H1 (cell line): Measurements from ENCODE around the gene ELFN2. TPM values are rescaled to one million over a fixed set of nuclear protein-coding genes. Genes with fewer than 3 reads are reported as not detected.

Source experiments
- CTCF ChIA-PET: fragments of 300-600 bp; sonication (Branson Sonifier 250); formaldehyde crosslinking; loops from one replicate; lab custom pipeline; 2021; ENCODE audit not compliant: partially characterized antibody; lab: Charles Lee
- POLR2A ChIA-PET: fragments of 300-600 bp; sonication (Branson Sonifier 250); formaldehyde crosslinking; loops from one replicate; lab custom pipeline; 2021; ENCODE audit warnings: inconsistent platforms; ENCODE audit not compliant: partially characterized antibody; lab: Charles Lee
- DNase-seq, 2 experiments: peaks; one replicate each; pipeline versions ENCODE4 v3.0.0 to v3.0.0-alpha.2; 2010 to 2022; ENCODE audit warnings: low spot score in 2 of 2, low read depth in 1 of 2, mixed read lengths in 1 of 2
- FAIRE-seq: peaks from 2 replicates; lab custom pipeline; 2011; peaks lifted over from hg19 to GRCh38; lab: Jason Lieb, UNC
- H2AFZ ChIP-seq: 2 replicates; pipeline ENCODE4 v1.8.1; 2012; ENCODE audit warnings: low read length, inconsistent platforms
- H2AK5ac ChIP-seq: 2 replicates; pipeline ENCODE4 v1.6.1; 2013; ENCODE audit warnings: low read depth, low read length
- H2BK120ac ChIP-seq: replicated peaks from 2 replicates; pipeline ENCODE3; 2013; ENCODE audit warnings: low read depth, low read length, inconsistent platforms
- H2BK12ac ChIP-seq: 2 replicates; pipeline ENCODE4 v1.6.1; 2013; ENCODE audit warnings: low read depth, low read length
- H2BK15ac ChIP-seq: 2 replicates; pipeline ENCODE4 v1.6.1; 2013; ENCODE audit warnings: low read length
- H2BK20ac ChIP-seq: 2 replicates; pipeline ENCODE4 v1.6.1; 2013; ENCODE audit warnings: low read length
- H2BK5ac ChIP-seq: 2 replicates; pipeline ENCODE4 v1.6.1; 2013; ENCODE audit warnings: low read depth, low read length
- H3K14ac ChIP-seq: 2 replicates; pipeline ENCODE4 v1.6.1; 2013; ENCODE audit warnings: inconsistent platforms; ENCODE audit not compliant: insufficient read length
- H3K18ac ChIP-seq: 2 replicates; pipeline ENCODE4 v1.6.1; 2013; ENCODE audit warnings: low read length; ENCODE audit errors: extremely low read depth
- H3K23ac ChIP-seq: 2 replicates; pipeline ENCODE4 v1.6.1; 2013; ENCODE audit warnings: inconsistent platforms; ENCODE audit not compliant: insufficient read length
- H3K23me2 ChIP-seq: 2 replicates; pipeline ENCODE4 v1.6.1; 2013; ENCODE audit warnings: low read depth, low read length
- H3K27ac ChIP-seq: 2 replicates; pipeline ENCODE4 v1.6.1; 2011; ENCODE audit warnings: low read depth, low read length, inconsistent platforms
- H3K27me3 ChIP-seq, 4 experiments: replicated peaks in 1 of 4; 1 replicate in 1 of 4; 2 replicates in 3 of 4; pipeline versions ENCODE4 v1.6.1 to v1.8.1; 2011 to 2013; ENCODE audit warnings: low read length in 3 of 4, mild to moderate bottlenecking in 3 of 4, inconsistent platforms in 2 of 4, mixed read lengths in 2 of 4, moderate library complexity in 1 of 4; ENCODE audit not compliant: control insufficient read depth in 3 of 4, insufficient read depth in 3 of 4; ENCODE audit errors: extremely low read depth in 1 of 4
- H3K36me3 ChIP-seq, 4 experiments: 2 replicates each; pipeline versions ENCODE4 v1.6.1 to v1.8.1; 2011 to 2013; ENCODE audit warnings: mild to moderate bottlenecking in 4 of 4, low read length in 3 of 4, moderate library complexity in 2 of 4, control low read depth in 1 of 4, inconsistent platforms in 1 of 4; ENCODE audit not compliant: insufficient read depth in 4 of 4, control insufficient read depth in 2 of 4
- H3K4ac ChIP-seq: replicated peaks from 2 replicates; pipeline ENCODE3; 2013; ENCODE audit warnings: low read length, low read depth, mixed read lengths, inconsistent platforms; ENCODE audit not compliant: insufficient read length
- H3K4me1 ChIP-seq, 4 experiments: replicated peaks in 1 of 4; 1 replicate in 1 of 4; 2 replicates in 3 of 4; pipeline versions ENCODE4 v1.6.1 to v1.8.1; 2011 to 2013; ENCODE audit warnings: low read length in 3 of 4, inconsistent platforms in 2 of 4, mixed read lengths in 1 of 4; ENCODE audit not compliant: insufficient read depth in 4 of 4, control insufficient read depth in 3 of 4
- H3K4me2 ChIP-seq, 2 experiments: 2 replicates each; pipeline versions ENCODE4 v1.6.1 to v1.8.1; 2011 to 2013; ENCODE audit warnings: low read depth in 2 of 2, low read length in 2 of 2, control low read depth in 1 of 2, inconsistent platforms in 1 of 2, mild to moderate bottlenecking in 1 of 2; ENCODE audit not compliant: insufficient read depth in 1 of 2
- H3K4me3 ChIP-seq, 4 experiments: fragments of 200-600, 300-600 bp in 1 of 4; sonication (generic), shearing (Covaris generic), sonication (Bioruptor Twin) in 1 of 4; 2 replicates each; pipeline versions ENCODE4 v1.5.1 to v1.8.1; 2011 to 2016; ENCODE audit warnings: low read length in 4 of 4, low read depth in 3 of 4, control low read depth in 2 of 4, inconsistent platforms in 2 of 4, mild to moderate bottlenecking in 2 of 4, mixed read lengths in 1 of 4, moderate library complexity in 1 of 4; ENCODE audit not compliant: insufficient read depth in 2 of 4; ENCODE audit errors: extremely low read depth in 1 of 4
- H3K56ac ChIP-seq: replicated peaks from 2 replicates; pipeline ENCODE3; 2013; ENCODE audit warnings: low read depth, mild to moderate bottlenecking, mixed read lengths, low read length, inconsistent platforms; ENCODE audit not compliant: insufficient read length
- H3K79me1 ChIP-seq: 2 replicates; pipeline ENCODE4 v1.6.1; 2013; ENCODE audit warnings: low read depth, low read length, control low read depth
- H3K79me2 ChIP-seq, 2 experiments: 2 replicates each; pipeline versions ENCODE4 v1.6.1 to v1.8.1; 2012 to 2013; ENCODE audit warnings: low read length in 2 of 2, mild to moderate bottlenecking in 2 of 2, inconsistent platforms in 1 of 2; ENCODE audit not compliant: insufficient read depth in 2 of 2, control insufficient read depth in 1 of 2
- H3K9ac ChIP-seq, 4 experiments: replicated peaks in 1 of 4; 1 replicate in 1 of 4; 2 replicates in 3 of 4; pipeline versions ENCODE4 v1.6.1 to v1.8.1; 2011 to 2013; ENCODE audit warnings: low read depth in 3 of 4, low read length in 3 of 4, control low read depth in 2 of 4, mild to moderate bottlenecking in 2 of 4, moderate library complexity in 2 of 4, inconsistent platforms in 1 of 4; ENCODE audit errors: extremely low read depth in 1 of 4
- H3K9me3 ChIP-seq, 2 experiments: 2 replicates each; pipeline versions ENCODE4 v1.6.1 to v1.8.1; 2012 to 2013; ENCODE audit warnings: mild to moderate bottlenecking in 2 of 2, moderate library complexity in 2 of 2, control low read depth in 1 of 2, inconsistent platforms in 1 of 2, low read depth in 1 of 2, low read length in 1 of 2, mixed read lengths in 1 of 2; ENCODE audit not compliant: insufficient read depth in 2 of 2
- H4K20me1 ChIP-seq, 2 experiments: replicated peaks in 1 of 2; 2 replicates each; pipeline versions ENCODE3 to v1.8.1; 2011 to 2013; ENCODE audit warnings: inconsistent platforms in 2 of 2, low read length in 2 of 2, mild to moderate bottlenecking in 1 of 2; ENCODE audit not compliant: insufficient read depth in 2 of 2, control insufficient read depth in 1 of 2
- H4K5ac ChIP-seq: 2 replicates; pipeline ENCODE4 v1.6.1; 2013; ENCODE audit warnings: low read length, low read depth, mixed read lengths, inconsistent platforms; ENCODE audit not compliant: insufficient read length
- H4K8ac ChIP-seq: 2 replicates; pipeline ENCODE4 v1.8.0; 2013; ENCODE audit warnings: mild to moderate bottlenecking, moderate library complexity, low read length, inconsistent platforms; ENCODE audit not compliant: insufficient read depth; ENCODE audit errors: extremely low read depth
- H4K91ac ChIP-seq: replicated peaks from 2 replicates; pipeline ENCODE3; 2013; ENCODE audit warnings: low read length, mixed read lengths, inconsistent platforms; ENCODE audit not compliant: insufficient read length
- CBX5 ChIP-seq: fragments of 300-800, 300-1000 bp; sonication (generic); IDR thresholded peaks from 2 replicates; pipeline ENCODE4 v1.7.1; 2016; ENCODE audit warnings: antibody characterized with exemption, low read length, low read depth
- EZH2 ChIP-seq: fragments of 200-600 bp; sonication (generic); IDR thresholded peaks from 2 replicates; pipeline ENCODE4 v1.7.1; 2012; ENCODE audit warnings: low read depth, mild to moderate bottlenecking, moderate library complexity, low read length, inconsistent platforms; ENCODE audit not compliant: severe bottlenecking
- KDM5A ChIP-seq: fragments of 200-600 bp; IDR thresholded peaks from 2 replicates; pipeline ENCODE4 v1.7.1; 2012; ENCODE audit warnings: mild to moderate bottlenecking, low read length, inconsistent platforms, mixed read lengths
- RFX5 ChIP-seq: IDR thresholded peaks from 2 replicates; pipeline ENCODE4 v1.6.1; 2011; ENCODE audit warnings: low read depth, low read length, improper control_type of control experiment, borderline replicate concordance
- SAP30 ChIP-seq: fragments of 300-600 bp; sonication (generic); IDR thresholded peaks from 2 replicates; pipeline ENCODE4 v1.7.1; 2012; ENCODE audit warnings: low read length, moderate library complexity, mild to moderate bottlenecking, inconsistent platforms; ENCODE audit not compliant: insufficient read depth, insufficient replicate concordance
- SIN3A ChIP-seq, 2 experiments: IDR thresholded peaks in 1 of 2; conservative IDR thresholded peaks in 1 of 2; 2 replicates each; pipeline ENCODE4 v1.6.1; 2011 to 2012; ENCODE audit warnings: low read length in 2 of 2, improper control_type of control experiment in 1 of 2, low read depth in 1 of 2, mild to moderate bottlenecking in 1 of 2
- SIX5 ChIP-seq: IDR thresholded peaks from 2 replicates; pipeline ENCODE4 v1.6.1; 2011; ENCODE audit warnings: mild to moderate bottlenecking, low read depth, low read length
- SP2 ChIP-seq: IDR thresholded peaks from 2 replicates; pipeline ENCODE4 v1.6.1; 2012; ENCODE audit warnings: mild to moderate bottlenecking, low read length, inconsistent platforms
- SUZ12 ChIP-seq: fragments of 200-600 bp; sonication (generic); IDR thresholded peaks from 2 replicates; pipeline ENCODE4 v1.6.1; 2012; ENCODE audit warnings: mild to moderate bottlenecking, inconsistent platforms, low read length, moderate library complexity, mixed read lengths
- TAF1 ChIP-seq: IDR thresholded peaks from 2 replicates; pipeline ENCODE4 v1.6.1; 2011; ENCODE audit warnings: mild to moderate bottlenecking, low read depth, low read length
- WGBS, 2 experiments: shearing (Covaris generic) in 1 of 2; methylation state at CpG; one replicate each; pipeline versions ENCODE4 v1.1.6 to v1.1.7; 2013 to 2015; ENCODE audit warnings: low lambda C conversion rate in 2 of 2, mixed read lengths in 2 of 2, inconsistent platforms in 1 of 2, low coverage in 1 of 2, missing lambda C conversion rate in 1 of 2; ENCODE audit not compliant: insufficient replicate concordance in 2 of 2, insufficient coverage in 1 of 2, insufficient read length in 1 of 2; ENCODE audit errors: extremely low coverage in 1 of 2, missing lambda C conversion rate in 1 of 2; 5-methylcytosine and 5-hydroxymethylcytosine counted together
- polyA plus RNA-seq, 7 experiments: library from polyadenylated mRNA; depleted of rRNA in 3 of 7; stranded (reverse) in 5 of 7; unstranded in 2 of 7; fragments of >200 nt in 5 of 7; fragments of 200-250 nt in 2 of 7; gene quantifications; 1 replicate in 5 of 7; 2 replicates in 1 of 7; 4 replicates in 1 of 7; pipeline versions ENCODE4 v1.2.1 to v1.2.3, GENCODE V29; 2011 to 2013; ENCODE audit warnings: missing spikeins in 2 of 7, mixed read lengths in 2 of 7
- total RNA-seq: library from RNA; stranded (reverse); fragmentation: NEBNext Ultra II Directional; extraction: Animal tissue kit (Norgen Biotek cat#: 25700); gene quantifications from 2 replicates; pipeline ENCODE4 v1.2.1, GENCODE V29; 2021
- TF ChIP-seq, protein P1 (sequence below): IDR thresholded peaks from 2 replicates; pipeline ENCODE4 v1.6.1; 2012; ENCODE audit warnings: inconsistent platforms
- TF ChIP-seq, protein P2 (sequence below): IDR thresholded peaks from 2 replicates; pipeline ENCODE4 v1.6.1; 2011; ENCODE audit warnings: low read depth, mild to moderate bottlenecking, low read length; ENCODE audit not compliant: insufficient read depth

The ELFN2 gene
- total and polyA plus RNA-seq, 2 of the 8 experiments (the other 6 are each of a cell fraction or from before 2014, with no cell fraction given): 0.63 to 0.88 TPM

DNA sequence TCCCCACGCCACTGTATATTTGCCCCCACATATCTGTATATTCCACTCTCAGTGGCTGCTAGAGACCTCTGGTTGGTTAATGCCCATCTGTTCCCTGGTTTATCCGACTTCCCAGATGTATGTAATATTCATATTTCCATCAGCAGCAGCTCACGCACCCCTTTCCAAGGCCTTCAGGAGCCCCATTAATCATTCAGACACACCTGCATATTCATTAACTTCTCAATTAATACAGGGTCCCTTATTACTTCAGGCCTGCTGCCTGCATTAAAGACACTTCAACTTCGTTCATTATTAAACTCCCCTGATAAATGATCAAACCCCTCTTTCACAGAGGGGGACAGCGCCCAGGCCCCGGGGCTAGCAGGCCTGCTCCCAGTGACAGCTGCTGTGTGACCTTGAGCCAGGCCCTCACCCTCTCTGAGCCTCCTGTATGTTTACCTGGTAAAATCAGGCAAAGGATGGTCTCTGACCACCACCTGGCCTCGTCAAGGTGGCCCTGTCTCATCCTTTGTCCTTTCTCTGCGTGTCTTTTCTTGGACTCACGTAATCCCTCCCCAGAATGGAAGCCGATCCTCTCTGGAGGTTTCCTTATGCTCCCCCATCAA is 34.5 kb downstream of the ELFN2 start:
- POLR2A ChIA-PET: no interaction called here
- no peak overlapping the region for H2BK12ac ChIP-seq
- no peaks in the 10 kb centered on the region for H3K79me2 ChIP-seq
- no peak overlapping the region for H3K18ac ChIP-seq
- no peaks in the 10 kb centered on the region for H3K9me3 ChIP-seq
- H2BK15ac ChIP-seq: no peak overlapping the region
- H2AFZ ChIP-seq: no peak overlapping the region
- DNase-seq: no peak
- H3K23ac ChIP-seq: no peak overlapping the region
- no peaks in the 10 kb centered on the region for H3K36me3 ChIP-seq
- H3K23me2 ChIP-seq: no peaks in the 10 kb centered on the region
- no peak overlapping the region for H2BK120ac ChIP-seq
- H3K14ac ChIP-seq: no peak overlapping the region
- H4K20me1 ChIP-seq: no peaks in the 10 kb centered on the region
- H4K91ac ChIP-seq: no peak overlapping the region
- 83% methylated on average over 10 of the region's 10 CpGs; no CpG with 5 or more reads in 1 of the 2 experiments for WGBS, 2 experiments
- no peak overlapping the region for H3K9ac ChIP-seq
- H3K4me2 ChIP-seq: no peak overlapping the region
- CTCF ChIA-PET: interaction anchor here (1.5 to 2.6 kb wide), 2 partner anchors 10 to 15 kb away, joined by 5 to 6 read pairs; no protein-coding TSS in a partner anchor
- H3K27me3 ChIP-seq: no peaks in the 10 kb centered on the region; a peak in 1 of 7 replicates
- H2BK20ac ChIP-seq: no peak overlapping the region
- no peak overlapping the region for H3K4me3 ChIP-seq
- H3K4me1 ChIP-seq: no peaks in the 10 kb centered on the region; a peak in 1 of 7 replicates
- no peak overlapping the region for H4K5ac ChIP-seq
- no peak overlapping the region for H2BK5ac ChIP-seq
- H4K8ac ChIP-seq: no peak overlapping the region; the same call in 1 of the 2 replicates
- FAIRE-seq: no peak
- no peak overlapping the region for H2AK5ac ChIP-seq
- no peak overlapping the region for H3K56ac ChIP-seq
- no peak overlapping the region for H3K27ac ChIP-seq
- no peaks in the 10 kb centered on the region for H3K79me1 ChIP-seq
- H3K4ac ChIP-seq: no peak overlapping the region
- TF ChIP-seq KDM5A: no peak
- no peak for TF ChIP-seq SUZ12
- TF ChIP-seq, protein P1, sequence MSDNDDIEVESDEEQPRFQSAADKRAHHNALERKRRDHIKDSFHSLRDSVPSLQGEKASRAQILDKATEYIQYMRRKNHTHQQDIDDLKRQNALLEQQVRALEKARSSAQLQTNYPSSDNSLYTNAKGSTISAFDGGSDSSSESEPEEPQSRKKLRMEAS: no peak
- no peak for TF ChIP-seq SAP30
- TF ChIP-seq SP2: no peak
- TF ChIP-seq, protein P2, sequence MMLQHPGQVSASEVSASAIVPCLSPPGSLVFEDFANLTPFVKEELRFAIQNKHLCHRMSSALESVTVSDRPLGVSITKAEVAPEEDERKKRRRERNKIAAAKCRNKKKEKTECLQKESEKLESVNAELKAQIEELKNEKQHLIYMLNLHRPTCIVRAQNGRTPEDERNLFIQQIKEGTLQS: no peak
- TF ChIP-seq TAF1: no peak
- no peak for TF ChIP-seq RFX5
- no peak for TF ChIP-seq EZH2
- TF ChIP-seq CBX5: no peak
- TF ChIP-seq SIN3A (conservative IDR thresholded peaks at IDR 0.05 in 1 of 2, IDR thresholded peaks at IDR 0.05 in 1 of 2; ENCODE audit: low read depth in 1 of 2, low read length in 2 of 2): no peak
- TF ChIP-seq SIX5: no peak
